SK-N-SH (cell line): ENCODE results near the gene MRTFB. TPM values are rescaled to one million over a fixed set of nuclear protein-coding genes. Genes with fewer than 3 reads are reported as not detected.

Experiments used
- CTCF ChIA-PET: fragments of 300-600, 350-600 bp; formaldehyde crosslinking; extraction: SDS; loops from one replicate; lab custom pipeline; 2021; lab: Yijun Ruan, JAX
- POLR2A ChIA-PET: fragments of 350-600 bp; sonication (Branson Sonifier 250); formaldehyde crosslinking; extraction: SDS; loops from one replicate; lab custom pipeline; 2020; ENCODE audit warnings: antibody characterized with exemption, inconsistent platforms; lab: Yijun Ruan, JAX
- DNase-seq: peaks from one replicate; pipeline ENCODE4 v3.0.0; 2012
- H2AFZ ChIP-seq: fragments of 200-600 bp; sonication (generic); 2 replicates; pipeline ENCODE4 v1.8.1; 2016; ENCODE audit warnings: antibody characterized with exemption, mild to moderate bottlenecking, low read depth
- H3F3A ChIP-seq: fragments of 200-600 bp; sonication (generic); replicated peaks from 2 replicates; pipeline ENCODE3; 2016; ENCODE audit warnings: antibody characterized with exemption, mild to moderate bottlenecking; ENCODE audit not compliant: insufficient read depth
- H3K27ac ChIP-seq, 2 experiments: fragments of 200-500 bp in 1 of 2; fragments of 200-600 bp in 1 of 2; sonication (Bioruptor generic) in 1 of 2; sonication (generic), shearing (Covaris generic) in 1 of 2; 2 replicates each; pipeline versions ENCODE4 v1.5.1 to v1.6.1; 2014 to 2016; ENCODE audit warnings: low read depth in 2 of 2, inconsistent platforms in 1 of 2, low read length in 1 of 2, mild to moderate bottlenecking in 1 of 2, mixed read lengths in 1 of 2
- H3K27me3 ChIP-seq: fragments of 200-600 bp; sonication (generic), shearing (Covaris generic); 2 replicates; pipeline ENCODE4 v1.6.1; 2016; ENCODE audit warnings: mixed run types; ENCODE audit not compliant: insufficient read depth
- H3K36me3 ChIP-seq, 2 experiments: fragments of 200-500 bp in 1 of 2; fragments of 200-600 bp in 1 of 2; sonication (Bioruptor generic) in 1 of 2; sonication (generic) in 1 of 2; replicated peaks in 1 of 2; 2 replicates each; pipeline versions ENCODE3 to v1.5.1; 2014 to 2016; ENCODE audit warnings: low read length in 1 of 2, mild to moderate bottlenecking in 1 of 2; ENCODE audit not compliant: insufficient read depth in 2 of 2, control insufficient read depth in 1 of 2
- H3K4me1 ChIP-seq, 2 experiments: fragments of 200-500 bp in 1 of 2; fragments of 200-600 bp in 1 of 2; sonication (Bioruptor generic) in 1 of 2; sonication (generic), shearing (Covaris generic) in 1 of 2; 2 replicates each; pipeline versions ENCODE4 v1.5.1 to v1.6.1; 2014 to 2016; ENCODE audit warnings: low read depth in 1 of 2, low read length in 1 of 2, mixed run types in 1 of 2; ENCODE audit not compliant: insufficient read depth in 2 of 2, control insufficient read depth in 1 of 2
- H3K4me2 ChIP-seq: fragments of 200-600 bp; sonication (generic), shearing (Covaris generic); 2 replicates; pipeline ENCODE4 v1.6.1; 2017; ENCODE audit warnings: mixed run types
- H3K4me3 ChIP-seq, 2 experiments: fragments of 200-500 bp in 1 of 2; fragments of 200-600 bp in 1 of 2; sonication (Bioruptor generic) in 1 of 2; sonication (generic), shearing (Covaris generic) in 1 of 2; 2 replicates each; pipeline versions ENCODE4 v1.5.1 to v1.8.1; 2014 to 2016; ENCODE audit warnings: low read depth in 2 of 2, inconsistent platforms in 1 of 2, low read length in 1 of 2, mild to moderate bottlenecking in 1 of 2, mixed read lengths in 1 of 2, moderate library complexity in 1 of 2
- H3K79me2 ChIP-seq: fragments of 200-600 bp; sonication (generic); 2 replicates; pipeline ENCODE4 v1.8.1; 2017; ENCODE audit warnings: mild to moderate bottlenecking; ENCODE audit not compliant: insufficient read depth
- H3K9ac ChIP-seq: fragments of 200-600 bp; sonication (generic); 2 replicates; pipeline ENCODE4 v1.6.1; 2017; ENCODE audit warnings: mixed run types
- H3K9me2 ChIP-seq: fragments of 200-600 bp; sonication (generic); 2 replicates; pipeline ENCODE4 v1.6.1; 2017; ENCODE audit warnings: mixed run types
- H3K9me3 ChIP-seq: fragments of 200-600 bp; sonication (generic); 2 replicates; pipeline ENCODE4 v1.6.1; 2017; ENCODE audit warnings: mixed run types, mild to moderate bottlenecking, moderate library complexity
- H4K20me1 ChIP-seq: fragments of 200-600 bp; sonication (generic); 2 replicates; pipeline ENCODE4 v1.6.1; 2017; ENCODE audit warnings: mild to moderate bottlenecking, mixed run types; ENCODE audit not compliant: insufficient read depth
- CHD2 ChIP-seq: fragments of 150-350 bp; IDR thresholded peaks from 2 replicates; pipeline ENCODE4 v1.6.1; 2018; ENCODE audit warnings: low read length; ENCODE audit not compliant: partially characterized antibody
- EZH2phosphoT487 ChIP-seq: fragments of 200-600 bp; sonication (generic); IDR thresholded peaks from 2 replicates; pipeline ENCODE4 v1.6.1; 2017; ENCODE audit warnings: low read depth, mixed run types, mild to moderate bottlenecking, antibody characterized with exemption, moderate library complexity, borderline replicate concordance
- JUND ChIP-seq: IDR thresholded peaks from 2 replicates; pipeline ENCODE4 v1.4.0; 2012
- MXI1 ChIP-seq: IDR thresholded peaks from 2 replicates; pipeline ENCODE4 v1.6.1; 2012; ENCODE audit warnings: mild to moderate bottlenecking, low read depth, low read length, improper control_type of control experiment
- NRF1 ChIP-seq: IDR thresholded peaks from 2 replicates; pipeline ENCODE4 v1.6.1; 2012; ENCODE audit warnings: low read depth, mild to moderate bottlenecking, low read length
- PBX3 ChIP-seq: IDR thresholded peaks from 2 replicates; pipeline ENCODE4; 2012
- POLR2AphosphoS5 ChIP-seq: IDR thresholded peaks from 2 replicates; pipeline ENCODE4 v1.6.1; 2012; ENCODE audit warnings: low read depth, low read length
- RAD21 ChIP-seq: IDR thresholded peaks from 2 replicates; pipeline ENCODE4 v1.6.1; 2012; ENCODE audit warnings: mild to moderate bottlenecking, low read length
- SMC3 ChIP-seq: IDR thresholded peaks from 2 replicates; pipeline ENCODE4 v1.6.1; 2012; ENCODE audit warnings: low read depth, low read length, improper control_type of control experiment
- TAF1 ChIP-seq: IDR thresholded peaks from 2 replicates; pipeline ENCODE4 v1.6.1; 2012; ENCODE audit warnings: low read depth, mild to moderate bottlenecking, low read length, moderate library complexity, borderline replicate concordance
- TCF12 ChIP-seq: IDR thresholded peaks from 2 replicates; pipeline ENCODE4 v1.4.0; 2012
- USF1 ChIP-seq: IDR thresholded peaks from 2 replicates; pipeline ENCODE4 v1.4.0; 2012; ENCODE audit warnings: low read depth, borderline replicate concordance
- YY1 ChIP-seq: IDR thresholded peaks from 2 replicates; pipeline ENCODE4 v1.4.0; 2012; ENCODE audit warnings: low read depth, mild to moderate bottlenecking
- ZBTB33 ChIP-seq: IDR thresholded peaks from 2 replicates; pipeline ENCODE4 v1.4.0; 2012; ENCODE audit warnings: low read depth, borderline replicate concordance
- WGBS: methylation state at CpG from one replicate; pipeline ENCODE4 v1.1.6; 2017; ENCODE audit warnings: low lambda C conversion rate; 5-methylcytosine and 5-hydroxymethylcytosine counted together
- polyA plus RNA-seq, 3 experiments: library from polyadenylated mRNA; depleted of rRNA; stranded (reverse); fragments of >200 nt; gene quantifications; 2 replicates each; pipeline ENCODE4 v1.2.3, GENCODE V29; 2012

Gene MRTFB
- polyA plus RNA-seq, 1 of the 3 experiments (the other 2 are of a cell fraction): 3.3 TPM

- Histone ChIP-seq H3K36me3 (no peaks in the 10 kb centered on the region), H3K9me2 (no peaks in the 10 kb centered on the region), H3K4me2 (no peak overlapping the region), H3F3A (no peaks in the 10 kb centered on the region), H4K20me1 (no peaks in the 10 kb centered on the region), H3K9ac (no peak overlapping the region), H3K27ac (no peak overlapping the region), H3K79me2 (no peaks in the 10 kb centered on the region), H3K9me3 (no peaks in the 10 kb centered on the region), H3K27me3 (no peaks in the 10 kb centered on the region), H3K4me1 (no peaks in the 10 kb centered on the region), H2AFZ (no peak overlapping the region), H3K4me3 (no peak overlapping the region)
- WGBS: 79% methylated on average over 4 of the region's 5 CpGs
- TF ChIP-seq CHD2 (no peak), EZH2phosphoT487 (no peak), NRF1 (no peak), YY1 (no peak), JUND (no peak), ZBTB33 (no peak), SMC3 (no peak), TAF1 (no peak), POLR2AphosphoS5 (no peak), USF1 (no peak), PBX3 (no peak)
- ChIA-PET POLR2A (no interaction called here), CTCF (no interaction called here)
- DNase-seq: no peak
Measured at GRCh38 chr16:14035092-14035491, 36.0 kb upstream of the MRTFB start.

GRCh38 chr16:14036889-14037288, 34.2 kb upstream of the MRTFB start:
- WGBS: 51% methylated on average over 7 of the region's 7 CpGs
- Histone ChIP-seq H4K20me1 (no peaks in the 10 kb centered on the region), H3K27ac (no peak overlapping the region), H2AFZ (no peak overlapping the region), H3K79me2 (no peaks in the 10 kb centered on the region), H3K36me3 (no peaks in the 10 kb centered on the region), H3K4me3 (no peak overlapping the region), H3K9me2 (no peaks in the 10 kb centered on the region), H3K4me1 (no peaks in the 10 kb centered on the region), H3F3A (no peaks in the 10 kb centered on the region), H3K27me3 (no peaks in the 10 kb centered on the region), H3K4me2 (no peak overlapping the region), H3K9ac (no peak overlapping the region), H3K9me3 (no peaks in the 10 kb centered on the region)
- no peak for DNase-seq
- POLR2A ChIA-PET: no interaction called here
- no peak for TF ChIP-seq USF1
- no peak for TF ChIP-seq MXI1
- no peak for TF ChIP-seq CHD2
- TF ChIP-seq SMC3: no peak
- TF ChIP-seq PBX3: no peak
- TF ChIP-seq RAD21: no peak
- TF ChIP-seq TCF12: no peak
- TF ChIP-seq EZH2phosphoT487: no peak
- CTCF ChIA-PET: interaction anchor here (0.6 kb wide), 1 partner anchor 9 kb away, joined by 3 read pairs; no protein-coding TSS in a partner anchor
